Panc1 (cell line): ENCODE results near the gene SHC4. TPM values are rescaled to one million over a fixed set of nuclear protein-coding genes. Genes with fewer than 3 reads are reported as not detected.

Experiments used
- ATAC-seq: fragments of 200-7000 bp; cut with Tn5 transposase; 2 replicates; pipeline ENCODE4 v1.9.1; 2020; ENCODE audit warnings: mild to moderate bottlenecking, moderate library complexity
- BruUV-seq: library from RNA; stranded (reverse); fragments of 400-500 nt; replicated peaks from 2 replicates; lab custom pipeline; 2021; lab: Mats Ljungman, UMichigan
- CTCF ChIA-PET: fragments of 300-600 bp; sonication (Branson Sonifier 250); formaldehyde crosslinking; loops from one replicate; lab custom pipeline; 2022; ENCODE audit warnings: antibody characterized with exemption; lab: Charles Lee
- POLR2A ChIA-PET: fragments of 300-600 bp; sonication (Branson Sonifier 250); formaldehyde crosslinking; loops from one replicate; lab custom pipeline; 2022; ENCODE audit warnings: antibody characterized with exemption; lab: Charles Lee
- DNase-seq: peaks from one replicate; pipeline ENCODE4 v3.0.0-alpha.2; 2010; ENCODE audit warnings: low read depth, low spot score
- H3K27ac ChIP-seq: 2 replicates; pipeline ENCODE4 v1.5.1; 2011; ENCODE audit warnings: mild to moderate bottlenecking, low read length, inconsistent platforms
- H3K27me3 ChIP-seq: fragments of 200-500 bp; sonication (Bioruptor generic); 2 replicates; pipeline ENCODE4 v1.6.0; 2014; ENCODE audit warnings: low read length, inconsistent platforms; ENCODE audit not compliant: control insufficient read depth, insufficient read depth
- H3K36me3 ChIP-seq: fragments of 200-500 bp; sonication (Bioruptor generic); 2 replicates; pipeline ENCODE4 v1.5.1; 2014; ENCODE audit warnings: inconsistent platforms, mild to moderate bottlenecking, low read length, moderate library complexity; ENCODE audit not compliant: control insufficient read depth, insufficient read depth
- H3K4me1 ChIP-seq: 2 replicates; pipeline ENCODE4 v1.5.1; 2011; ENCODE audit warnings: inconsistent platforms, mild to moderate bottlenecking, low read length, moderate library complexity; ENCODE audit not compliant: control insufficient read depth, insufficient read depth
- H3K4me3 ChIP-seq, 2 experiments: 2 replicates each; pipeline ENCODE4 v1.5.1; 2011 to 2012; ENCODE audit warnings: low read depth in 2 of 2, low read length in 2 of 2, mild to moderate bottlenecking in 2 of 2, inconsistent platforms in 1 of 2, moderate library complexity in 1 of 2
- H3K9me3 ChIP-seq: fragments of 200-500 bp; sonication (Bioruptor generic); 2 replicates; pipeline ENCODE4 v1.5.1; 2014; ENCODE audit warnings: low read depth, mild to moderate bottlenecking, inconsistent platforms, low read length, moderate library complexity; ENCODE audit not compliant: control insufficient read depth, insufficient read depth
- CTCF ChIP-seq: fragments of 450-650 bp; IDR thresholded peaks from 2 replicates; pipeline ENCODE4 v1.5.1; 2017; ENCODE audit warnings: mild to moderate bottlenecking
- POLR2AphosphoS5 ChIP-seq: IDR thresholded peaks from 2 replicates; pipeline ENCODE4 v1.6.1; 2012; ENCODE audit warnings: mild to moderate bottlenecking, low read depth, low read length, moderate library complexity
- REST ChIP-seq, 2 experiments: IDR thresholded peaks; 2 replicates each; pipeline ENCODE4 v1.6.1; 2011 to 2012; ENCODE audit warnings: low read depth in 2 of 2, control low read depth in 1 of 2, low read length in 1 of 2, mild to moderate bottlenecking in 1 of 2, moderate library complexity in 1 of 2; ENCODE audit not compliant: insufficient read depth in 1 of 2
- SIN3A ChIP-seq: IDR thresholded peaks from 2 replicates; pipeline ENCODE4 v1.6.1; 2012; ENCODE audit warnings: low read depth, mild to moderate bottlenecking, low read length, moderate library complexity, borderline replicate concordance; ENCODE audit not compliant: insufficient read depth
- TCF7L2 ChIP-seq: IDR thresholded peaks from 2 replicates; pipeline ENCODE4 v1.6.1; 2011; ENCODE audit warnings: mild to moderate bottlenecking, low read depth, low read length, inconsistent platforms
- in situ Hi-C: cut with HindIII; loops from 2 replicates; pipeline ENCODE4 v1.10.0; 2016; ENCODE audit warnings: low sequenced_read_pairs, low pct_unique_long_range_greater_than_20kb
- intact Hi-C: fragments of 100-400 bp; cut with micrococcal nuclease; formaldehyde crosslinking; loops from one replicate; pipeline ENCODE4 v1.10.0; 2022; ENCODE audit not compliant: unreplicated experiment
- total RNA-seq: library from RNA; stranded (reverse); gene quantifications from one replicate; pipeline ENCODE4 v1.2.1, GENCODE V29; 2021; ENCODE audit not compliant: unreplicated experiment

Gene SHC4
- total RNA-seq, 1 experiment from 2014 or later = 0.10 TPM

GRCh38 chr15:48939648-48940047 is 24.1 kb downstream of the SHC4 start:
- POLR2A ChIA-PET = no interaction called here
- H3K27ac ChIP-seq = no peak overlapping the region
- CTCF ChIA-PET = no interaction called here
- H3K27me3 ChIP-seq = no peaks in the 10 kb centered on the region
- no peaks in the 10 kb centered on the region for H3K4me1 ChIP-seq
- no peak overlapping the region for H3K4me3 ChIP-seq
- in situ Hi-C loops = no loop called here
- intact Hi-C loops = no loop called here
- TF ChIP-seq CTCF (no peak), SIN3A (no peak), POLR2AphosphoS5 (no peak), REST (IDR thresholded peaks at IDR 0.05; ENCODE audit: insufficient read depth in 1 of 2, low read depth in 2 of 2, low read length in 1 of 2) (no peak), TCF7L2 (no peak)
- H3K9me3 ChIP-seq = no peaks in the 10 kb centered on the region
- BruUV-seq = no TSS peak
- ATAC-seq (no peak), DNase-seq (no peak)
- H3K36me3 ChIP-seq = no peaks in the 10 kb centered on the region

- ChIA-PET CTCF (no interaction called here), POLR2A (no interaction called here)
- no peak overlapping the region for H3K4me3 ChIP-seq
- H3K27ac ChIP-seq = no peak overlapping the region
- no peaks in the 10 kb centered on the region for H3K4me1 ChIP-seq
- ATAC-seq = no peak
- no peak for TF ChIP-seq REST (IDR thresholded peaks at IDR 0.05; ENCODE audit: insufficient read depth in 1 of 2, low read depth in 2 of 2, low read length in 1 of 2)
- no peak for TF ChIP-seq SIN3A
- TF ChIP-seq POLR2AphosphoS5 = no peak
- TF ChIP-seq TCF7L2 = no peak
- TF ChIP-seq CTCF = no peak
- no peaks in the 10 kb centered on the region for H3K36me3 ChIP-seq
- H3K27me3 ChIP-seq = no peaks in the 10 kb centered on the region
- no TSS peak for BruUV-seq
- intact Hi-C loops = no loop called here
- no peaks in the 10 kb centered on the region for H3K9me3 ChIP-seq
- in situ Hi-C loops = no loop called here
- DNase-seq = no peak
Measured at GRCh38 chr15:48937886-48938285, 25.8 kb downstream of the SHC4 start.
